Measurements from ENCODE around the gene LRRN3.
A peak's percentile ranks its signal among the peaks of the same experiment; 100 is the strongest.

LRRN3 gene

GRCh38 chr7:111108000-111108399, 17.1 kb downstream of the LRRN3 start:
- no peak for DNase-seq

GRCh38 chr7:111108496-111108895, 17.6 kb downstream of the LRRN3 start:
- peak; percentile 18 for DNase-seq

GRCh38 chr7:111112439-111112838, 21.5 kb downstream of the LRRN3 start:
- peak; percentile 45 for DNase-seq

GRCh38 chr7:111113263-111114017, 22.5 kb downstream of the LRRN3 start:
- peak; percentile 52 for DNase-seq

- no peak for DNase-seq
Observed at GRCh38 chr7:111115966-111116365, 25.0 kb downstream of the LRRN3 start.

- peak; percentile 42 for DNase-seq
Observed at GRCh38 chr7:111126987-111127386, 36.1 kb downstream of the LRRN3 start.

GRCh38 chr7:111129435-111129834, 38.5 kb downstream of the LRRN3 start:
- no peak for DNase-seq

GRCh38 chr7:111132833-111133232, 41.9 kb downstream of the LRRN3 start:
- no peak for DNase-seq

- no peak for DNase-seq
Observed at GRCh38 chr7:111137296-111138192, 46.6 kb downstream of the LRRN3 start.

GRCh38 chr7:111138193-111138569, 47.3 kb downstream of the LRRN3 start:
- peak; percentile 77 for DNase-seq

- no peak for DNase-seq
Observed at GRCh38 chr7:111138586-111138985, 47.7 kb downstream of the LRRN3 start.

- DNase-seq: no peak
Observed at GRCh38 chr7:111140091-111140865, 49.4 kb downstream of the LRRN3 start.

- DNase-seq: no peak
Observed at GRCh38 chr7:111145472-111145871, 54.5 kb downstream of the LRRN3 start.

- DNase-seq: no peak
Observed at GRCh38 chr7:111146136-111146535, 55.2 kb downstream of the LRRN3 start.

- no peak for DNase-seq
Observed at GRCh38 chr7:111147708-111148533, 57.0 kb downstream of the LRRN3 start.

GRCh38 chr7:111150709-111151108, 59.8 kb downstream of the LRRN3 start:
- no peak for DNase-seq

GRCh38 chr7:111159426-111159825, 68.5 kb downstream of the LRRN3 start:
- DNase-seq: peak; percentile 46

- DNase-seq: no peak
Observed at GRCh38 chr7:111160297-111160696, 69.4 kb downstream of the LRRN3 start.

- DNase-seq: no peak
Observed at GRCh38 chr7:111162692-111163091, 71.8 kb downstream of the LRRN3 start.

GRCh38 chr7:111164442-111164841, 73.5 kb downstream of the LRRN3 start:
- DNase-seq: no peak

- DNase-seq: peak; percentile 80
Observed at GRCh38 chr7:111168182-111168581, 77.3 kb downstream of the LRRN3 start.

GRCh38 chr7:111172564-111173257, 81.8 kb downstream of the LRRN3 start:
- no peak for DNase-seq

Measured in fibroblast of skin of right quadriceps (primary cell).